GM12878 (cell line): ENCODE measurements around the gene DES. TPM values are rescaled to one million over a fixed set of nuclear protein-coding genes. Genes with fewer than 3 reads are reported as not detected.

ENCODE experiments used
- ATAC-seq: fragments of 200-7000 bp; cut with Tn5 transposase; 3 replicates; pipeline ENCODE4 v1.9.1; 2020; ENCODE audit warnings: mild to moderate bottlenecking, moderate library complexity
- BruUV-seq: library from RNA; stranded (reverse); fragments of 400-500 nt; replicated peaks from 2 replicates; lab custom pipeline; 2021; lab: Mats Ljungman, UMichigan
- CTCF ChIA-PET: fragments of 300-600 bp; sonication (Branson Sonifier 250); formaldehyde crosslinking; extraction: SDS; loops from one replicate; lab custom pipeline; 2021; ENCODE audit warnings: inconsistent platforms; lab: Yijun Ruan, JAX
- POLR2A ChIA-PET: fragments of 350-600 bp; formaldehyde crosslinking; extraction: SDS; loops from one replicate; lab custom pipeline; 2021; ENCODE audit warnings: inconsistent platforms; lab: Charles Lee
- RAD21 ChIA-PET: fragments of 300-600 bp; sonication (Branson Sonifier 250); formaldehyde crosslinking; loops from one replicate; lab custom pipeline; 2023; ENCODE audit warnings: antibody characterized with exemption; ENCODE audit not compliant: unreplicated experiment; lab: Charles Lee
- SMC1A ChIA-PET: fragments of 300-600 bp; sonication (Branson Sonifier 250); formaldehyde crosslinking; loops from one replicate; lab custom pipeline; 2023; ENCODE audit not compliant: unreplicated experiment, uncharacterized antibody; lab: Charles Lee
- DNase-seq: peaks from one replicate; pipeline ENCODE4 v3.0.0-alpha.2; 2011; ENCODE audit warnings: low read depth, low spot score
- FAIRE-seq: peaks from 3 replicates; lab custom pipeline; 2011; peaks lifted over from hg19 to GRCh38; lab: Jason Lieb, UNC
- H2AFZ ChIP-seq: 2 replicates; pipeline ENCODE4 v1.6.0; 2011; ENCODE audit warnings: low read depth, low read length, control low read depth; ENCODE audit not compliant: control insufficient read depth
- H3K27ac ChIP-seq: 2 replicates; pipeline ENCODE4 v1.5.1; 2011; ENCODE audit warnings: control low read depth; ENCODE audit not compliant: control insufficient read depth, insufficient read depth
- H3K27me3 ChIP-seq, 2 experiments: replicated peaks in 1 of 2; 2 replicates each; pipeline versions ENCODE4 v1.6.0 to v1.6.1; 2011; ENCODE audit warnings: low read length in 1 of 2; ENCODE audit not compliant: control insufficient read depth in 2 of 2, insufficient read depth in 2 of 2
- H3K36me3 ChIP-seq, 2 experiments: 2 replicates each; pipeline ENCODE4 v1.5.1; 2011; ENCODE audit warnings: low read length in 1 of 2; ENCODE audit not compliant: control insufficient read depth in 2 of 2, insufficient read depth in 2 of 2
- H3K4me1 ChIP-seq: 2 replicates; pipeline ENCODE4 v1.6.1; 2011; ENCODE audit warnings: mild to moderate bottlenecking, low read length, moderate library complexity, mixed read lengths; ENCODE audit not compliant: control insufficient read depth, insufficient read depth
- H3K4me2 ChIP-seq: 2 replicates; pipeline ENCODE4 v1.6.0; 2011; ENCODE audit warnings: control low read depth; ENCODE audit not compliant: control insufficient read depth, insufficient read depth
- H3K4me3 ChIP-seq: fragments of 200-600 bp; sonication (generic); 2 replicates; pipeline ENCODE4 v1.5.1; 2016
- H3K79me2 ChIP-seq: 2 replicates; pipeline ENCODE4 v1.6.0; 2011; ENCODE audit warnings: low read length; ENCODE audit not compliant: control insufficient read depth, insufficient read depth
- H3K9ac ChIP-seq: 2 replicates; pipeline ENCODE4 v1.8.0; 2011; ENCODE audit warnings: low read length, control low read depth, mixed read lengths; ENCODE audit not compliant: control insufficient read depth, insufficient read depth
- H3K9me3 ChIP-seq: replicated peaks from 3 replicates; pipeline ENCODE4 v1.5.1; 2011; ENCODE audit warnings: mild to moderate bottlenecking, low read length; ENCODE audit not compliant: control insufficient read depth, insufficient read depth
- H4K20me1 ChIP-seq: 2 replicates; pipeline ENCODE4 v1.6.0; 2011; ENCODE audit not compliant: control insufficient read depth, insufficient read depth
- ATF7 ChIP-seq: fragments of 450-650 bp; IDR thresholded peaks from 2 replicates; pipeline ENCODE4 v1.6.1; 2016; ENCODE audit warnings: low read depth, mild to moderate bottlenecking
- BRCA1 ChIP-seq: IDR thresholded peaks from 2 replicates; pipeline ENCODE4 v1.6.1; 2011; ENCODE audit warnings: low read depth, low read length, improper control_type of control experiment
- CHD1 ChIP-seq: IDR thresholded peaks from 2 replicates; pipeline ENCODE4 v1.6.1; 2012; ENCODE audit warnings: low read depth, low read length, improper control_type of control experiment
- CREM ChIP-seq: IDR thresholded peaks from 2 replicates; pipeline ENCODE4 v1.6.1; 2014; ENCODE audit warnings: antibody characterized with exemption, low read depth
- CTCF ChIP-seq, 3 experiments: IDR thresholded peaks in 2 of 3; conservative IDR thresholded peaks in 1 of 3; 2 replicates each; pipeline ENCODE4 v1.5.1; 2011; ENCODE audit warnings: low read depth in 3 of 3, low read length in 3 of 3, mild to moderate bottlenecking in 3 of 3, control low read depth in 2 of 3, moderate library complexity in 2 of 3, inconsistent platforms in 1 of 3, mixed read lengths in 1 of 3; ENCODE audit not compliant: control insufficient read depth in 2 of 3, insufficient read depth in 1 of 3; ENCODE audit errors: extremely low read depth in 1 of 3
- E2F4 ChIP-seq: IDR thresholded peaks from 2 replicates; pipeline ENCODE4 v1.6.1; 2012; ENCODE audit warnings: low read depth, low read length, improper control_type of control experiment
- MLLT1 ChIP-seq: fragments of 450-650 bp; IDR thresholded peaks from 2 replicates; pipeline ENCODE4 v1.6.1; 2016; ENCODE audit warnings: mild to moderate bottlenecking
- MTA2 ChIP-seq: fragments of 450-650 bp; IDR thresholded peaks from 2 replicates; pipeline ENCODE4 v1.6.1; 2016; ENCODE audit warnings: low read depth, mild to moderate bottlenecking, moderate library complexity
- MXI1 ChIP-seq: fragments of 150-350 bp; IDR thresholded peaks from 2 replicates; pipeline ENCODE4 v1.6.1; 2011; ENCODE audit warnings: low read depth, mild to moderate bottlenecking, inconsistent platforms, low read length, improper control_type of control experiment
- POLR2A ChIP-seq: IDR thresholded peaks from 2 replicates; pipeline ENCODE4 v1.6.1; 2011; ENCODE audit warnings: low read depth, mild to moderate bottlenecking, low read length
- USF1 ChIP-seq: IDR thresholded peaks from 2 replicates; pipeline ENCODE4 v1.6.1; 2011; ENCODE audit warnings: borderline replicate concordance, low read depth, mild to moderate bottlenecking, moderate library complexity, mixed read lengths, low read length; ENCODE audit not compliant: insufficient read depth; ENCODE audit errors: extremely low read length
- ZNF24 ChIP-seq: fragments of 450-650 bp; IDR thresholded peaks from 2 replicates; pipeline ENCODE4 v1.6.1; 2017; ENCODE audit warnings: antibody characterized with exemption, mild to moderate bottlenecking
- ZNF622 ChIP-seq: fragments of 450-650 bp; IDR thresholded peaks from 2 replicates; pipeline ENCODE4 v1.6.1; 2017; ENCODE audit warnings: mild to moderate bottlenecking, inconsistent platforms
- WGBS: methylation state at CpG from one replicate; pipeline ENCODE4 v1.1.6; 2016; ENCODE audit warnings: low lambda C conversion rate; ENCODE audit not compliant: insufficient replicate concordance, insufficient coverage; ENCODE audit errors: missing lambda C conversion rate; 5-methylcytosine and 5-hydroxymethylcytosine counted together
- in situ Hi-C: fragments of 300-500 bp; cut with MboI; formaldehyde crosslinking; loops from 9 replicates; pipeline ENCODE4 v1.14.3; 2018; ENCODE audit warnings: mixed read lengths
- intact Hi-C: fragments of 100-400 bp; cut with micrococcal nuclease; formaldehyde crosslinking; loops from one replicate; pipeline ENCODE4 v1.14.2; 2022; ENCODE audit not compliant: unreplicated experiment
- polyA plus RNA-seq, 11 experiments: library from polyadenylated mRNA; depleted of rRNA in 4 of 11; unstranded in 6 of 11; stranded (reverse) in 5 of 11; fragments of >200 nt; fragmentation: Nextera tagmentation in 4 of 11; fragmentation: Illumina TruSeq in 1 of 11; extraction: Ambion mirVana in 4 of 11; extraction: Trizol in 1 of 11; gene quantifications; 1 replicate in 1 of 11; 2 replicates in 10 of 11; pipeline versions ENCODE4 v1.2.1 to v1.2.3, GENCODE V29; 2011 to 2016; ENCODE audit warnings: inconsistent platforms in 2 of 11, missing spikeins in 2 of 11, low read depth in 1 of 11
- total RNA-seq, 4 experiments: library from RNA; depleted of rRNA in 3 of 4; stranded (reverse); fragments of >200 nt in 3 of 4; fragmentation: Illumina TruSeq in 1 of 4; extraction: Trizol in 1 of 4; gene quantifications; 2 replicates each; pipeline versions ENCODE4 v1.2.1 to v1.2.3, GENCODE V29; 2013 to 2021
- TF ChIP-seq, protein P1 (sequence below): IDR thresholded peaks from 2 replicates; pipeline ENCODE4 v1.6.1; 2012; ENCODE audit warnings: improper control_type of control experiment, low read depth, low read length; ENCODE audit not compliant: insufficient replicate concordance

Gene DES
- total and polyA plus RNA-seq, 10 of the 15 experiments (the other 5 are each of a cell fraction or from before 2014, with no cell fraction given), result 0.80 TPM; not detected in 9

DNA sequence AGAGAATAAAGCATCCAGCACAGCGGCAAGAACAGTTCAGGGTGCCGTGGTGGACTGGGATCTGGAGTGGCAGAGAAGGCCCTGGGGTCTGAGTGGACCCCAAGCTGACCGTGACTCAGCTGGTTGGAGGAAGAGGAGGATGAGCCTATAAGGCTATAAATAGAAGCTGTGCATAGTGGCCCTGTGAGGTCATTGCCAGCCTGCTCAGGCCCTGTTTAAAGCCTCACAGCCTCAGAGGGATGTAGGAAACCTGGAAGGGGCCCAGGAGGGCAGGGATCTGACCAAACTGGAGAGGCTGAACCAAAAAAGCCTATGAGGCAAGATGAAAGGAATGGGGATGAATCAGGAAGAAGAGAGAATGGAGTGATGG lies 11.3 kb upstream of the DES start:
- H3K27me3 ChIP-seq, result peaks cover 0 to 2% of the 10 kb centered on the region in 2 experiments; a peak in 2 of 4 replicates
- H3K4me2 ChIP-seq, result no peak overlapping the region
- H3K79me2 ChIP-seq, result no peaks in the 10 kb centered on the region
- H3K4me3 ChIP-seq, result no peak overlapping the region
- H3K27ac ChIP-seq, result no peak overlapping the region
- no peak for FAIRE-seq
- no peak for ATAC-seq
- in situ Hi-C loops, result no loop called here
- no peaks in the 10 kb centered on the region for H3K36me3 ChIP-seq
- no peak for TF ChIP-seq E2F4
- TF ChIP-seq ATF7, result no peak
- no peak for TF ChIP-seq POLR2A
- TF ChIP-seq USF1, result no peak
- TF ChIP-seq ZNF24, result no peak
- TF ChIP-seq MXI1, result no peak
- TF ChIP-seq ZNF622, result no peak
- no peak for TF ChIP-seq CREM
- TF ChIP-seq, protein P1, sequence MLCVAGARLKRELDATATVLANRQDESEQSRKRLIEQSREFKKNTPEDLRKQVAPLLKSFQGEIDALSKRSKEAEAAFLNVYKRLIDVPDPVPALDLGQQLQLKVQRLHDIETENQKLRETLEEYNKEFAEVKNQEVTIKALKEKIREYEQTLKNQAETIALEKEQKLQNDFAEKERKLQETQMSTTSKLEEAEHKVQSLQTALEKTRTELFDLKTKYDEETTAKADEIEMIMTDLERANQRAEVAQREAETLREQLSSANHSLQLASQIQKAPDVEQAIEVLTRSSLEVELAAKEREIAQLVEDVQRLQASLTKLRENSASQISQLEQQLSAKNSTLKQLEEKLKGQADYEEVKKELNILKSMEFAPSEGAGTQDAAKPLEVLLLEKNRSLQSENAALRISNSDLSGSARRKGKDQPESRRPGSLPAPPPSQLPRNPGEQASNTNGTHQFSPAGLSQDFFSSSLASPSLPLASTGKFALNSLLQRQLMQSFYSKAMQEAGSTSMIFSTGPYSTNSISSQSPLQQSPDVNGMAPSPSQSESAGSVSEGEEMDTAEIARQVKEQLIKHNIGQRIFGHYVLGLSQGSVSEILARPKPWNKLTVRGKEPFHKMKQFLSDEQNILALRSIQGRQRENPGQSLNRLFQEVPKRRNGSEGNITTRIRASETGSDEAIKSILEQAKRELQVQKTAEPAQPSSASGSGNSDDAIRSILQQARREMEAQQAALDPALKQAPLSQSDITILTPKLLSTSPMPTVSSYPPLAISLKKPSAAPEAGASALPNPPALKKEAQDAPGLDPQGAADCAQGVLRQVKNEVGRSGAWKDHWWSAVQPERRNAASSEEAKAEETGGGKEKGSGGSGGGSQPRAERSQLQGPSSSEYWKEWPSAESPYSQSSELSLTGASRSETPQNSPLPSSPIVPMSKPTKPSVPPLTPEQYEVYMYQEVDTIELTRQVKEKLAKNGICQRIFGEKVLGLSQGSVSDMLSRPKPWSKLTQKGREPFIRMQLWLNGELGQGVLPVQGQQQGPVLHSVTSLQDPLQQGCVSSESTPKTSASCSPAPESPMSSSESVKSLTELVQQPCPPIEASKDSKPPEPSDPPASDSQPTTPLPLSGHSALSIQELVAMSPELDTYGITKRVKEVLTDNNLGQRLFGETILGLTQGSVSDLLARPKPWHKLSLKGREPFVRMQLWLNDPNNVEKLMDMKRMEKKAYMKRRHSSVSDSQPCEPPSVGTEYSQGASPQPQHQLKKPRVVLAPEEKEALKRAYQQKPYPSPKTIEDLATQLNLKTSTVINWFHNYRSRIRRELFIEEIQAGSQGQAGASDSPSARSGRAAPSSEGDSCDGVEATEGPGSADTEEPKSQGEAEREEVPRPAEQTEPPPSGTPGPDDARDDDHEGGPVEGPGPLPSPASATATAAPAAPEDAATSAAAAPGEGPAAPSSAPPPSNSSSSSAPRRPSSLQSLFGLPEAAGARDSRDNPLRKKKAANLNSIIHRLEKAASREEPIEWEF, result no peak
- TF ChIP-seq MLLT1, result no peak
- no peak for TF ChIP-seq CTCF (IDR thresholded peaks at IDR 0.05 in 2 of 3, conservative IDR thresholded peaks at IDR 0.05 in 1 of 3; ENCODE audit: control insufficient read depth in 2 of 3, extremely low read depth in 1 of 3, insufficient read depth in 1 of 3, low read depth in 3 of 3, low read length in 3 of 3)
- TF ChIP-seq MTA2, result no peak
- TF ChIP-seq BRCA1, result no peak
- TF ChIP-seq CHD1, result no peak
- H3K9me3 ChIP-seq, result no peaks in the 10 kb centered on the region
- ChIA-PET CTCF (no interaction called here), POLR2A (no interaction called here), RAD21 (no interaction called here), SMC1A (no interaction called here)
- intact Hi-C loops, result no loop called here
- DNase-seq, result no peak
- no peak overlapping the region for H3K9ac ChIP-seq
- no peak overlapping the region for H2AFZ ChIP-seq
- WGBS, result 9% methylated on average over 3 of the region's 3 CpGs
- H3K4me1 ChIP-seq, result no peaks in the 10 kb centered on the region
- no TSS peak for BruUV-seq
- no peaks in the 10 kb centered on the region for H4K20me1 ChIP-seq
